ENCODE results near the gene KIF26B. TPM values are rescaled to one million over a fixed set of nuclear protein-coding genes. Genes with fewer than 3 reads are reported as not detected.

KIF26B gene
- total and polyA plus RNA-seq, 2 of the 4 experiments (the other 2 are of a cell fraction): 0.53 to 0.54 TPM

DNA sequence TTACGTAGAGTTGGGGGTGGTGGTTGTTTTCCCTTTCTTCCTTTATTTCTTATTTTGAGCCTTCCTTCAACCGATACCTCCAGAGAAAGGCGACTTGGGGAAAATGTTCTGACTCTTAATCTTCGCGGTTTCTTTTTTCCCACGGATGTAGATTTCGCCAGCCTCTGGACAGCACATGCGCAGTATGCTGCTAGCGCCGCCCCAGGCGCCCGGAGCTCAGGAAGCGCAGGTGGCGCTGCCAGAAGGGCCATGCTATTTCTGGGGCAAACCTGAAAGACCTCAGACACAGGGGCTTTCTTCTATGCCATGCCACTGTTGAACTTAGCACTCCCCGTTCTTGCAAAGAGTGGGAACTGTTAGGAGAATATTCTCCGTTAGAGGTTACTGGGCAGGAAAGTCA is 392.1 kb downstream of the KIF26B start:
- Histone ChIP-seq H2BK5ac (ENCODE audit: low read depth, low read length, poor library complexity, severe bottlenecking) (no peak overlapping the region), H3K4me3 (ENCODE audit: insufficient read depth, low read depth, low read length) (no peak overlapping the region), H2AK5ac (ENCODE audit: low read depth, low read length) (no peak overlapping the region), H3K9me1 (ENCODE audit: insufficient read depth, low read length) (no peaks in the 10 kb centered on the region), H3K36me3 (ENCODE audit: control insufficient read depth, insufficient read depth, low read length) (no peaks in the 10 kb centered on the region), H3K56ac (ENCODE audit: extremely low read depth, insufficient read depth, low read length) (no peak overlapping the region), H4K5ac (ENCODE audit: low read depth, low read length) (no peak overlapping the region), H4K91ac (ENCODE audit: insufficient read depth, low read depth, low read length) (no peak overlapping the region), H2AFZ (replicated peaks; ENCODE audit: low read length, poor library complexity) (no peak overlapping the region), H3K27ac (ENCODE audit: insufficient read depth, low read length) (no peak overlapping the region), H2BK15ac (ENCODE audit: low read depth, low read length) (no peak overlapping the region), H3K79me1 (ENCODE audit: low read depth in 1 of 2, low read length in 2 of 2) (no peaks in the 10 kb centered on the region), H3K18ac (ENCODE audit: low read depth, low read length) (no peak overlapping the region), H3K4me1 (ENCODE audit: control insufficient read depth, insufficient read depth, low read length) (no peaks in the 10 kb centered on the region), H2BK120ac (ENCODE audit: low read depth, low read length) (no peak overlapping the region), H3K9ac (ENCODE audit: low read depth, low read length) (no peak overlapping the region), H3K9me3 (ENCODE audit: control insufficient read depth, insufficient read depth, low read length) (no peaks in the 10 kb centered on the region), H2AK9ac (replicated peaks; ENCODE audit: low read depth, low read length, poor library complexity) (no peak overlapping the region), H3K14ac (replicated peaks; ENCODE audit: low read depth, low read length) (no peak overlapping the region), H4K8ac (ENCODE audit: low read depth in 2 of 2, low read length in 2 of 2) (no peak overlapping the region), H3K4me2 (ENCODE audit: low read depth, low read length) (no peak overlapping the region), H3K23ac (ENCODE audit: low read depth, low read length) (no peak overlapping the region), H3K27me3 (ENCODE audit: control insufficient read depth, insufficient read depth, low read length) (0 out of 2 replicates have a peak, but pooled peaks cover 2% of the 10 kb centered on the region), H4K20me1 (ENCODE audit: insufficient read depth, low read length) (no peaks in the 10 kb centered on the region), H2BK20ac (ENCODE audit: low read depth, low read length) (no peak overlapping the region), H3K4ac (ENCODE audit: low read depth, low read length) (no peak overlapping the region)
- ChIA-PET CTCF (no interaction called here), POLR2A (ENCODE audit: unreplicated experiment) (no interaction called here)
- DNase-seq: no peak
- intact Hi-C loops (cut with micrococcal nuclease): no loop called here
- dilution Hi-C loops (cut with HindIII; ENCODE audit: low sequenced_read_pairs, unreplicated experiment): no loop called here
- no peak for ATAC-seq (ENCODE audit: low read depth)
- 70% methylated on average over 8 of the region's 16 CpGs; no CpG with 5 or more reads in 1 of the 2 experiments for WGBS, 2 experiments (ENCODE audit: extremely low coverage in 2 of 2, insufficient read length in 1 of 2)
- TF ChIP-seq SMC3 (IDR thresholded peaks at IDR 0.05; ENCODE audit: low read depth, low read length) (no peak), MAFK (IDR thresholded peaks at IDR 0.05; ENCODE audit: low read depth, low read length) (no peak), CEBPB (IDR thresholded peaks at IDR 0.05; ENCODE audit: low read depth, low read length) (no peak)
- BruUV-seq (replicated peaks): no TSS peak
- in situ Hi-C loops (cut with MboI; ENCODE audit: low sequenced_read_pairs): no loop called here

Measured in IMR-90 (cell line).